ENCODE results near the gene ARHGAP9. TPM values are rescaled to one million over a fixed set of nuclear protein-coding genes. Genes with fewer than 3 reads are reported as not detected.
"Not testable (repeated sequence)": the region's sequence is repeated elsewhere in the genome, so short reads cannot be mapped to it uniquely, and the experiment has no call there.

ARHGAP9 gene
- total RNA-seq, 6 experiments from 2014 or later: 3.5 to 11.0 (median 6.8) TPM

- Histone ChIP-seq H3K27me3 (no peaks in the 10 kb centered on the region), H3K9me3 (no peaks in the 10 kb centered on the region), H3K4me3 (no peak overlapping the region), H3K27ac (no peak overlapping the region), H3K36me3 (peaks cover 0 to 49% (median 17%) of the 10 kb centered on the region in 4 donors), H3K4me1 (no peaks in the 10 kb centered on the region)
- no peak for TF ChIP-seq CTCF (IDR thresholded peaks at IDR 0.05)
- TF ChIP-seq POLR2A (IDR thresholded peaks at IDR 0.05): no peak
- ATAC-seq: no peak
- 87% methylated on average over 3 of the region's 4 CpGs for WGBS (ENCODE audit: insufficient coverage, low coverage, low lambda C conversion rate, missing lambda C conversion rate)
- intact Hi-C loops (cut with DNase I): no loop called here
- DNase-seq: no peak
These were observed 18.9 kb upstream of the ARHGAP9 start for GRCh38 chr12:57498571-57498970.

GRCh38 chr12:57498132-57498502 lies 18.5 kb upstream of the ARHGAP9 start:
- H3K9me3 ChIP-seq: no peaks in the 10 kb centered on the region
- H3K27me3 ChIP-seq: no peaks in the 10 kb centered on the region
- no peak overlapping the region for H3K27ac ChIP-seq
- 79% methylated on average over 6 of the region's 9 CpGs for WGBS (ENCODE audit: insufficient coverage, low coverage, low lambda C conversion rate, missing lambda C conversion rate)
- no peak overlapping the region for H3K4me3 ChIP-seq
- H3K4me1 ChIP-seq: no peaks in the 10 kb centered on the region
- ATAC-seq (no peak), DNase-seq (no peak)
- TF ChIP-seq CTCF (IDR thresholded peaks at IDR 0.05): no peak
- no peak for TF ChIP-seq POLR2A (IDR thresholded peaks at IDR 0.05)
- intact Hi-C loops (cut with DNase I): no loop called here
- H3K36me3 ChIP-seq: peaks cover 0 to 46% (median 17%) of the 10 kb centered on the region in 4 donors

GRCh38 chr12:57497223-57498131 lies 17.8 kb upstream of the ARHGAP9 start:
- intact Hi-C loops (cut with DNase I): no loop called here
- 95% methylated on average over 10 of the region's 12 CpGs for WGBS (ENCODE audit: insufficient coverage, low coverage, low lambda C conversion rate, missing lambda C conversion rate)
- no peak for DNase-seq

GRCh38 chr12:57496822-57497221 lies 17.2 kb upstream of the ARHGAP9 start:
- peaks cover 0 to 50% (median 19%) of the 10 kb centered on the region in 4 donors for H3K36me3 ChIP-seq

More at GRCh38 chr12:57497223-57498131, 17.8 kb upstream of the ARHGAP9 start:
- H3K36me3 ChIP-seq: peaks cover 0 to 50% (median 19%) of the 10 kb centered on the region in 4 donors
- H3K4me1 ChIP-seq: no peaks in the 10 kb centered on the region
- no peaks in the 10 kb centered on the region for H3K9me3 ChIP-seq
- H3K27ac ChIP-seq: no peak overlapping the region
- no peak overlapping the region for H3K4me3 ChIP-seq
- ATAC-seq: no peak
- no peaks in the 10 kb centered on the region for H3K27me3 ChIP-seq
- TF ChIP-seq CTCF (IDR thresholded peaks at IDR 0.05) (no peak), POLR2A (IDR thresholded peaks at IDR 0.05) (no peak)

GRCh38 chr12:57495051-57495701 lies 15.5 kb upstream of the ARHGAP9 start:
- WGBS (ENCODE audit: insufficient coverage, low coverage, low lambda C conversion rate, missing lambda C conversion rate): 75% methylated on average over 4 of the region's 48 CpGs
- H3K36me3 ChIP-seq: peaks cover 0 to 55% (median 23%) of the 10 kb centered on the region in 4 donors
- ATAC-seq; DNase-seq; H3K4me3 ChIP-seq; intact Hi-C loops (cut with DNase I); H3K27ac ChIP-seq; H3K27me3 ChIP-seq; H3K4me1 ChIP-seq; H3K9me3 ChIP-seq: not testable (repeated sequence)

More at GRCh38 chr12:57496822-57497221, 17.2 kb upstream of the ARHGAP9 start:
- intact Hi-C loops (cut with DNase I): no loop called here
- ATAC-seq (no peak), DNase-seq (no peak)
- no peaks in the 10 kb centered on the region for H3K4me1 ChIP-seq
- TF ChIP-seq CTCF (IDR thresholded peaks at IDR 0.05) (no peak), POLR2A (IDR thresholded peaks at IDR 0.05) (no peak)
- H3K9me3 ChIP-seq: no peaks in the 10 kb centered on the region
- H3K27ac ChIP-seq: no peak overlapping the region
- no peak overlapping the region for H3K4me3 ChIP-seq
- H3K27me3 ChIP-seq: no peaks in the 10 kb centered on the region
